Breast epithelium (tissue), 3 donors: ENCODE data around the gene PLXNA2.

Source experiments
- POLR2A ChIP-seq: fragments of 450-650 bp; IDR thresholded peaks from one replicate; pipeline ENCODE4 v1.6.1; 2016; ENCODE audit warnings: antibody characterized with exemption, mild to moderate bottlenecking, moderate library complexity
- POLR2AphosphoS5 ChIP-seq, 3 donors: sonication (generic); formaldehyde crosslinking; IDR thresholded peaks; one replicate each; pipeline ENCODE4 v1.6.1; 2017; ENCODE audit warnings: antibody characterized with exemption in 3 of 3
- TF ChIP-seq, protein P1 (sequence below), 3 donors: fragments of 450-650 bp; IDR thresholded peaks; one replicate each; pipeline ENCODE4 v1.5.1; 2016 to 2017; ENCODE audit warnings: antibody characterized with exemption in 3 of 3, mild to moderate bottlenecking in 3 of 3, moderate library complexity in 3 of 3

DNA sequence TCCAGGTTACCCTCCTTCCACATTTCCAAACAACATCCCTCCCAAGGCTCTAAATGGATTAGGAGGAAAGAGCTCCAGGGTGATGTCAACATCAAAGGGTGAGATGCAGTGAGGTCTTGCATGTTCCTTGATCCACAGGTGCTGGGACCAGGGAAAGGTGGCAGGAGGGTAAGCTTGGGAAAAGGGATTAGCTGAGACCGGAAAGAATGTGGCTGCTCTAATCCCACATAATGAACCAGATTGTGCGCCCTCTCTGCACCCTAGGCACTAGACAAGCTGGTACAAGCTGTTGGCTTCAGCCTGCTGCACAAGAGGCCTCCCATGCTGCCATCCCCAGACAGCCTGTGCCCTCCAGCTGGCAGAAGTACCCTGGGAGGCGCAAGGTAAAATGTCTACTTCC, 34.9 kb downstream of the PLXNA2 start:
- TF ChIP-seq, protein P1, sequence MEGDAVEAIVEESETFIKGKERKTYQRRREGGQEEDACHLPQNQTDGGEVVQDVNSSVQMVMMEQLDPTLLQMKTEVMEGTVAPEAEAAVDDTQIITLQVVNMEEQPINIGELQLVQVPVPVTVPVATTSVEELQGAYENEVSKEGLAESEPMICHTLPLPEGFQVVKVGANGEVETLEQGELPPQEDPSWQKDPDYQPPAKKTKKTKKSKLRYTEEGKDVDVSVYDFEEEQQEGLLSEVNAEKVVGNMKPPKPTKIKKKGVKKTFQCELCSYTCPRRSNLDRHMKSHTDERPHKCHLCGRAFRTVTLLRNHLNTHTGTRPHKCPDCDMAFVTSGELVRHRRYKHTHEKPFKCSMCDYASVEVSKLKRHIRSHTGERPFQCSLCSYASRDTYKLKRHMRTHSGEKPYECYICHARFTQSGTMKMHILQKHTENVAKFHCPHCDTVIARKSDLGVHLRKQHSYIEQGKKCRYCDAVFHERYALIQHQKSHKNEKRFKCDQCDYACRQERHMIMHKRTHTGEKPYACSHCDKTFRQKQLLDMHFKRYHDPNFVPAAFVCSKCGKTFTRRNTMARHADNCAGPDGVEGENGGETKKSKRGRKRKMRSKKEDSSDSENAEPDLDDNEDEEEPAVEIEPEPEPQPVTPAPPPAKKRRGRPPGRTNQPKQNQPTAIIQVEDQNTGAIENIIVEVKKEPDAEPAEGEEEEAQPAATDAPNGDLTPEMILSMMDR (IDR thresholded peaks at IDR 0.05) = no peak
- TF ChIP-seq POLR2A (no peak), POLR2AphosphoS5 (IDR thresholded peaks at IDR 0.05) (peak in 1 of 3 donors; percentile 15)
